ENCODE results near the gene VAV1. TPM values are rescaled to one million over a fixed set of nuclear protein-coding genes. Genes with fewer than 3 reads are reported as not detected.
"Not testable (repeated sequence)": the region's sequence is repeated elsewhere in the genome, so short reads cannot be mapped to it uniquely, and the experiment has no call there.

VAV1 gene
- total and polyA plus RNA-seq, 2 donors (not counting 3 experiments of a cell fraction or from before 2014, with no cell fraction given): not detected

GRCh38 chr19:6868351-6868750 lies 95.8 kb downstream of the VAV1 start:
- H3K27ac ChIP-seq (ENCODE audit: insufficient read depth, low read depth, low read length): no peak overlapping the region
- no peaks in the 10 kb centered on the region for H3K36me3 ChIP-seq (ENCODE audit: control insufficient read depth in 2 of 2, extremely low read depth in 1 of 2, insufficient read depth in 2 of 2, low read length in 2 of 2)
- no peaks in the 10 kb centered on the region for H3K9me3 ChIP-seq (replicated peaks; ENCODE audit: control insufficient read depth, insufficient read depth, low read length)
- TF ChIP-seq CTCF (IDR thresholded peaks at IDR 0.05; ENCODE audit: extremely low read depth in 1 of 2, insufficient read depth in 1 of 2, low read depth in 1 of 2, low read length in 2 of 2) (no peak), POLR2A (IDR thresholded peaks at IDR 0.05; ENCODE audit: low read depth, low read length) (no peak), GATA2 (IDR thresholded peaks at IDR 0.05; ENCODE audit: insufficient read depth, insufficient read length, low read depth, low read length) (no peak), MYC (IDR thresholded peaks at IDR 0.05; ENCODE audit: low read depth, low read length) (no peak), JUN (IDR thresholded peaks at IDR 0.05; ENCODE audit: borderline replicate concordance, insufficient read depth, insufficient read length, low read depth) (no peak), FOS (IDR thresholded peaks at IDR 0.05; ENCODE audit: borderline replicate concordance, insufficient read depth, low read length) (no peak), EZH2 (IDR thresholded peaks at IDR 0.05; ENCODE audit: borderline replicate concordance, low read depth, low read length, severe bottlenecking) (no peak)
- no peak overlapping the region for H3K9ac ChIP-seq (replicated peaks; ENCODE audit: extremely low read depth, insufficient read depth, low read length)
- ChIA-PET CTCF (interaction anchor here (1.5 kb wide), 1 partner anchor 96 kb away, joined by 3 read pairs; no protein-coding TSS in a partner anchor), POLR2A (no interaction called here)
- no peak for FAIRE-seq
- H3K4me1 ChIP-seq (ENCODE audit: control insufficient read depth, extremely low read depth, insufficient read depth, low read length): no peaks in the 10 kb centered on the region
- no TSS peak for BruUV-seq (replicated peaks)
- H3K27me3 ChIP-seq (ENCODE audit: control insufficient read depth in 2 of 2, insufficient read depth in 2 of 2, low read length in 2 of 2): no peaks in the 10 kb centered on the region
- dilution Hi-C loops (cut with MboI; ENCODE audit: extremely low pct_ligation_motif_present, low sequenced_read_pairs): no loop called here
- H3K79me2 ChIP-seq (ENCODE audit: control insufficient read depth, insufficient read depth, low read length): no peaks in the 10 kb centered on the region
- intact Hi-C loops (cut with micrococcal nuclease): no loop called here
- H3K4me2 ChIP-seq (ENCODE audit: insufficient read depth, low read length): no peak overlapping the region
- no peak for DNase-seq (ENCODE audit: low read depth, low spot score)
- H3K4me3 ChIP-seq (replicated peaks in 1 of 3; ENCODE audit: insufficient read depth in 1 of 3, low read depth in 1 of 3, low read length in 3 of 3): no peak overlapping the region
- H4K20me1 ChIP-seq (replicated peaks; ENCODE audit: control insufficient read depth, extremely low read depth, insufficient read depth, low read length): no peaks in the 10 kb centered on the region
- no peaks in the 10 kb centered on the region for H3K9me1 ChIP-seq (replicated peaks; ENCODE audit: control insufficient read depth, extremely low read depth, insufficient read depth, low read length)
- no peak overlapping the region for H2AFZ ChIP-seq (ENCODE audit: low read depth, low read length)

- POLR2A ChIA-PET; dilution Hi-C loops (cut with MboI; ENCODE audit: extremely low pct_ligation_motif_present, low sequenced_read_pairs): not testable (repeated sequence)
These were observed 96.8 kb downstream of the VAV1 start for GRCh38 chr19:6869151-6869882.

More at GRCh38 chr19:6869151-6869882, 96.8 kb downstream of the VAV1 start:
- H3K4me3 ChIP-seq (replicated peaks in 1 of 3; ENCODE audit: insufficient read depth in 1 of 3, low read depth in 1 of 3, low read length in 3 of 3); H2AFZ ChIP-seq (ENCODE audit: low read depth, low read length); H3K27me3 ChIP-seq (ENCODE audit: control insufficient read depth in 2 of 2, insufficient read depth in 2 of 2, low read length in 2 of 2); BruUV-seq (replicated peaks); H3K9ac ChIP-seq (replicated peaks; ENCODE audit: extremely low read depth, insufficient read depth, low read length); DNase-seq (ENCODE audit: low read depth, low spot score); H3K4me2 ChIP-seq (ENCODE audit: insufficient read depth, low read length); H4K20me1 ChIP-seq (replicated peaks; ENCODE audit: control insufficient read depth, extremely low read depth, insufficient read depth, low read length); FAIRE-seq; H3K9me1 ChIP-seq (replicated peaks; ENCODE audit: control insufficient read depth, extremely low read depth, insufficient read depth, low read length); H3K9me3 ChIP-seq (replicated peaks; ENCODE audit: control insufficient read depth, insufficient read depth, low read length); intact Hi-C loops (cut with micrococcal nuclease); H3K27ac ChIP-seq (ENCODE audit: insufficient read depth, low read depth, low read length); H3K79me2 ChIP-seq (ENCODE audit: control insufficient read depth, insufficient read depth, low read length); H3K36me3 ChIP-seq (ENCODE audit: control insufficient read depth in 2 of 2, extremely low read depth in 1 of 2, insufficient read depth in 2 of 2, low read length in 2 of 2); H3K4me1 ChIP-seq (ENCODE audit: control insufficient read depth, extremely low read depth, insufficient read depth, low read length): not testable (repeated sequence)
- CTCF ChIA-PET: interaction anchor here (1.5 kb wide), 1 partner anchor 95 kb away, joined by 3 read pairs; no protein-coding TSS in a partner anchor
